GM18505 (cell line): Measurements from ENCODE around the gene C4orf54.

ENCODE experiments used
- ATAC-seq: cut with Tn5 transposase; IDR thresholded peaks from one replicate; pipeline ENCODE4 v1.9.1; 2021; ENCODE audit not compliant: unreplicated experiment
- POLR2A ChIP-seq: IDR thresholded peaks from 4 replicates; pipeline ENCODE4 v1.6.1; 2011; ENCODE audit warnings: borderline replicate concordance; ENCODE audit not compliant: insufficient read depth, insufficient read length; ENCODE audit errors: extremely low read depth

The C4orf54 gene

GRCh38 chr4:99657798-99658197, at the start of gene C4orf54:
Gene C4orf54 (minus strand): TSS chr4:99657828. CDS start chr4:99654648, 3,180 bp downstream.
- no peak for ATAC-seq

GRCh38 chr4:99705891-99706290, 48.3 kb upstream of the C4orf54 start:
- no peak for ATAC-seq
- no peak for TF ChIP-seq POLR2A

More at GRCh38 chr4:99657798-99658197, at the start of gene C4orf54:
- no peak for TF ChIP-seq POLR2A

- TF ChIP-seq POLR2A, result no peak
- no peak for ATAC-seq
These were observed 39.2 kb upstream of the C4orf54 start for GRCh38 chr4:99696801-99697200.

- ATAC-seq, result no peak
- no peak for TF ChIP-seq POLR2A
These were observed 35.5 kb upstream of the C4orf54 start for GRCh38 chr4:99693140-99693539.

DNA sequence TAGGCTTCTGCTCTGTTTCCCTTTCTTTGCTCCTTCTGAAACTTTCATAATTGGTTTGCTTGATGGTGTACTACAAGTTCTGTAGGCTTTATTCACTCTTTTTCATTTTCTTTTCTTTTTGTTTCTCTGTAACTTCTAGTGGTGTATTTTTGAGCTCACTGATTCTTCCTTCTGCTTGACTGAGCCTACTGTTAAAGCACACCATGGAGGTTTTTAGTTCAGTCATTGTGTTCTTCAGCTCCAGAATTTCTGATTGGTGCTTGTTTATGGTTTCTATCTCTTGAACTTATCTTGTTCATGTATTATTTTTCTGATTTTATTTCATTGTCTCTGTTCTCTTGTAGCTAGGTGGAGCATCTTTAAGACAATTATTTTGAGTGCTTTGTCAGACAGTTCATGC, 33.4 kb upstream of the C4orf54 start:
- no peak for TF ChIP-seq POLR2A
- no peak for ATAC-seq

- TF ChIP-seq POLR2A, result no peak
- ATAC-seq, result no peak
These were observed 32.8 kb upstream of the C4orf54 start for GRCh38 chr4:99690472-99690871.

DNA sequence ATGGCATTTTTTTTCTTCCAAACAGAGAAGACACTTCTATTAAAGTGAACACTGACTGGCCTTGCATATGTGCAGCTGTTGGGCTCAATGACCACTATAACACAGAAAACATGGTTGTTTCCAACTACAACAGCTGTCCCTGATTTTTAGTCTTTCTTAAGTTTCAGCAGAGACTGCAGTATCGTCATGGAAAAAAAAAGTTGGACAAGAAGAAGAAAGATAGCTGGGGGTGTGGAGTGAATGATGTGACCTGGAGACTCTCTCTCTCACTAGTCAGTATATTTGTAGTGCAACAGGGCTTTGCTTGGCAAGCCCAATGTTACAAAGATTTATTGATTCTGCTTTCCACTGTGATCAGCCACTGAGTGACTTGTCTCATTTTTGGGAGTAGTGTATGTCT, 29.5 kb upstream of the C4orf54 start:
- ATAC-seq, result no peak
- TF ChIP-seq POLR2A, result no peak

DNA sequence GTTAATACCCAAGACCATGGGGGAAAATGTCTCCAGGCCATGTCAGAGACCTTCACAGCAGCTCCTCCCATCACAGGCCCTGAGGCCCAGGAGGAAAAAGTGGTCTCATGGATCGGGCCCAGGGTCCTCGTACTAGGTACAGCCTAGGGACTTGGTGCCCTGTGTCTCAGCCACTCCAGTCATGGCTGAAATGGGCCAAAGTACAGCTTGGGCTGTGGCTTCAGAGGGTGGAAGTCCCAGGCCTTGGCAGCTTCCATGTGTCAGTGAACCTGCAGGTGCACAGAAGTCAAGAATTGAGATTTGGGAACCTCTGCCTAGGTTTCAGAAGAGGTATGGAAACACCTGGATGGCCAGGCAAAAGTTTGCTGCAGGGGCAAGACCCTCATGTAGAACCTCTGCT, 27.6 kb upstream of the C4orf54 start:
- no peak for TF ChIP-seq POLR2A
- ATAC-seq, result no peak

DNA sequence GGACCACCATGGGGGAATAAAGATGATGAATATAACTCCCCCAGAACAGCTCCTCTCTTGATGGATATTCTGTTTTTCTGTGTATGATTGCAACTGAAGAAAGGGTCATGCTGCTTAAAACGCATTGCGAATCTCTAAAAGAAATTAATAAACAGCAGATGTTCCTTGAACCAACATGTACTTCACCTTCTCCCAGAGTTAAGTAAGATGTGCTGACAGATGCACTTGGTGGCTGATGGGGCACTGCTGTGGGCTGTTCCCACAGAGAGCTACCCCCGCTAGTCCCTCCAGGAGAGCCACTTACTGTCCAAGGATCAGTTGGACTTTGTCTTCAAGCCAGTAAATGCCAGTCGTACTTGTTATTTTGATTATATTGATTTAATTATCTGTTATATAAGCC, 26.3 kb upstream of the C4orf54 start:
- no peak for ATAC-seq
- TF ChIP-seq POLR2A, result no peak

GRCh38 chr4:99679976-99680375, 22.3 kb upstream of the C4orf54 start:
- ATAC-seq, result no peak
- no peak for TF ChIP-seq POLR2A

GRCh38 chr4:99679204-99679603, 21.6 kb upstream of the C4orf54 start:
- TF ChIP-seq POLR2A, result no peak

DNA sequence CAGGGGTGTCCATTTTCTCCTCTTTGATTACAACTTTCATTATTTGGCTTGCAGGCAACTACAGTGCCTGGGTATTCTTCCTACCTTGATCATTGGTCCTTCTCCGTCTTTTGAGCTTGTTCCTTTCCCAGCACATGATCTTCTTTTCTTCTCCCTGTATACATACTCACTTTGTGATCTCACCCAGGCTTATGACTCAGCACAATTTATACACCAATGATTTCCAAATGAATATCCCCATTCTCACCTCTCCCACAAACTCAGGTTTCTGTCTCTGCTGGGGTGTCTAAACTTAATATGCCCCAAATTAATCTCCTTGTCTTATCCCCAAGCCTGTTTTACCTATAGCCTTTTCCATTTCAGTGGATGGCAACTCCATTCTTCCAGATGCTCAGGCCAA, 19.5 kb upstream of the C4orf54 start:
- no peak for ATAC-seq
- no peak for TF ChIP-seq POLR2A

More at GRCh38 chr4:99679204-99679603, 21.6 kb upstream of the C4orf54 start:
- no peak for ATAC-seq

- no peak for TF ChIP-seq POLR2A
- no peak for ATAC-seq
These were observed 12.9 kb upstream of the C4orf54 start for GRCh38 chr4:99670409-99671073.

- TF ChIP-seq POLR2A, result no peak
- no peak for ATAC-seq
These were observed 11.5 kb upstream of the C4orf54 start for GRCh38 chr4:99669084-99669483.

DNA sequence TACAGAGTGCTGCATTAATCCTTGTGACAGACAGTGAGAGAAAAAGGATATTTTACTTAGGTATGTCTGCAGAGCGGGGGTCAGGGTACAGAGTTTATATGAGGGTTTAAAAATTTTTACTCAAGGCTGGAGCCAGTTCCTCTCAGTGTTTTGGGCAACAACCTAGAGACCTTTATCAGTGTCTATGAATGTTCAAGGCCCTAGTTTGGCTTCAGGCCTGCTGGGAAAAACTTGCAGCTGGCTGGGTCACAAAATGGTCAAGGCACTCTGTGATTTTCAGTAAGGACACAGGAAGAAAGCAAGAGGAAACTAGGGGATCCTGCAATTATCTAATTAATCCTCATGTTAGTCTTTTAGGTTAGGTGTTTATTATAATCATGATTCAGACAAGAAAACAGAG, 10.8 kb upstream of the C4orf54 start:
- ATAC-seq, result no peak
- TF ChIP-seq POLR2A, result no peak
